IgD-negative memory B cell (primary cell): ENCODE measurements around the gene THAP7. TPM values are rescaled to one million over a fixed set of nuclear protein-coding genes. Genes with fewer than 3 reads are reported as not detected.
A peak's percentile ranks its signal among the peaks of the same experiment; 100 is the strongest.

Source experiments
- H3K27ac Mint-ChIP-seq, 3 donors: one replicate each; pipeline ENCODE4 v1.8.0; 2020 to 2022; ENCODE audit warnings: mild to moderate bottlenecking in 3 of 3, mixed read lengths in 3 of 3, moderate library complexity in 1 of 3
- H3K27me3 Mint-ChIP-seq: one replicate; pipeline ENCODE4 v1.8.0; 2021; ENCODE audit warnings: mixed read lengths
- H3K36me3 Mint-ChIP-seq: one replicate; pipeline ENCODE4 v1.8.0; 2020; ENCODE audit warnings: mild to moderate bottlenecking, mixed read lengths
- H3K4me1 Mint-ChIP-seq, 3 donors: one replicate each; pipeline ENCODE4 v1.8.0; 2020 to 2022; ENCODE audit warnings: mixed read lengths in 3 of 3, mild to moderate bottlenecking in 1 of 3
- H3K4me3 Mint-ChIP-seq, 4 donors: one replicate each; pipeline ENCODE4 v1.8.0; 2020 to 2022; ENCODE audit warnings: mild to moderate bottlenecking in 4 of 4, mixed read lengths in 4 of 4, moderate library complexity in 3 of 4
- H3K9me3 Mint-ChIP-seq, 3 donors: one replicate each; pipeline ENCODE4 v1.8.0; 2020 to 2021; ENCODE audit warnings: mixed read lengths in 3 of 3, mild to moderate bottlenecking in 1 of 3
- polyA plus RNA-seq: library from polyadenylated mRNA; unstranded; fragments of 300-500 nt; fragmentation: Illumina TruSeq; gene quantifications from one replicate; pipeline ENCODE4 v1.2.3, GENCODE V29; 2021

Gene THAP7
- polyA plus RNA-seq, 1 donor from 2014 or later = 55.9 TPM

DNA sequence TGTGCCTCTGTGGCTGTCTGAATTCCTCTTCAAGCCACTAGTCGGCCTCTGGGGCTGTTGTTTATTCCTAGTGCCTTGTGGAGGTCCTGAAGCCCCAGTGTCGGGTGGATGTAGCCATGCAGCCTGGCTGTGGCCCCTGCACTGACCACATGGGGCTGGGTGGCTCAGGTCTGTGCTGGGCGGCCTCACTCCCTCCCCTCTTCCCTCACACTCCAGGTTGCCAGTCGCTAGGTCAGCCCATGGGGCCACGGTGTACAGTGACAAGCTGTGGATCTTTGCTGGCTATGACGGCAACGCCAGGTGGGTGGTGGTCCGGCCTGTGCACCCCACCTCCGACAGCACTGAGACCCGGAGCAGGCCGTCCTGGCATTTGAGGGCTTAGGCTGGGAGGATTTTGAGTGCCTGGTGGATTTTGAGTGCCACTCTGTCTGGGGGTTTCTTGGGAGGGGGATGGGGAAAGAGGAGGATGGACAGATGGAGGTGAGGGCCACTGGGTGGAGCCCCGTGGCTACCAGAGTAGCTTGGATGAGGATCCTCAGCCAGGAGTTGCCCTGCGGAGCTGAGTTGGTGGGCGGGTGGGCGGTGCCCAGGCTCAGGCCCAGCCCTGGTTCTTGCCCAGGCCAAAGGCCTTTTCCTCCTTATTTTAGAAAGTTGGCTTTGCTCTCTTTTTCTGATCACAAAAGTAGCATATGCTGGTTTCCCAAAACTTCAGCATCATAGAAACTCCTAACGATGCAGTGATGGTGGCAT lies 13.2 kb downstream of the THAP7 start:
- H3K27ac Mint-ChIP-seq = no peak overlapping the region
- H3K36me3 Mint-ChIP-seq = no peaks in the 10 kb centered on the region
- no peaks in the 10 kb centered on the region for H3K27me3 Mint-ChIP-seq
- H3K4me1 Mint-ChIP-seq = peaks cover 4 to 5% (median 4%) of the 10 kb centered on the region in 3 donors
- no peaks in the 10 kb centered on the region for H3K9me3 Mint-ChIP-seq
- peak overlapping the region in 1 of 4 donors; percentile 43 for H3K4me3 Mint-ChIP-seq

DNA sequence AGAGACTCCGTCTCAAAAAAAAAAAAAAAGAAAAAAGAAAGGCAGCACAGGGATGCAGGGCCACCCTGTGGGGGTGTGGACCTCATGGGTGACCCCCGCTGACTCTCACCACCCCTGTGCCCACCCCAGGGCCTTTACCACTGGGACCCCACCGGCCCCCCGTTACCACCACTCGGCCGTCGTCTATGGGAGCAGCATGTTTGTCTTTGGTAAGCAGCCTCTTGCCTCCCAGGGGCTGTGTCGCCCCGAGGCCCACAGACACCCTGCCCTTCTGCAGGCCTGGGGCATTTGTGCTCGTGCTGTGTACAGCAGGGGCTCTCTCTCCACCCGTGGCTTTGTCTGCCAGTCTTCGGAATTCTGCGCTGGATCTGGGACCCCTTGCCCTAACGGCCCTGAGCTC lies 14.5 kb downstream of the THAP7 start:
- Mint-ChIP-seq H3K4me3 (no peak overlapping the region), H3K4me1 (peaks cover 11 to 14% (median 12%) of the 10 kb centered on the region in 3 donors), H3K36me3 (no peaks in the 10 kb centered on the region), H3K27me3 (no peaks in the 10 kb centered on the region), H3K27ac (no peak overlapping the region), H3K9me3 (no peaks in the 10 kb centered on the region)

DNA sequence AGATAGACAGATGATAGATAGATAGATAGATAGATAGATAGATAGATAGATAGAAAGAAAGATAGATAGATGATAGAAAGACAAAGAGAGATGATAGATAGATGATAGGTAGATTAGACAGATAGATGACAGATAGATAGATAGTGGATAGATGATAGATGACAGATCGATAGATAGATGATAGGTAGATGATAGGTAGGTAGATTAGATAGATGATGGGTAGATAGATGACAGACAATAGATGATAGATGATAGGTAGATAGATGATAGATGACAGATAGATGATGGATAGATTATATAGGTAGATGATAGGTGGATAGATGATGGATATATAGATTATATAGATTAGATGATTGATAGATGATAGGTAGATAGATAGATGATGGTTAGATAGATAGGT lies 15.6 kb downstream of the THAP7 start:
- H3K9me3 Mint-ChIP-seq = no peaks in the 10 kb centered on the region
- peaks cover 13 to 16% (median 16%) of the 10 kb centered on the region in 3 donors for H3K4me1 Mint-ChIP-seq
- no peaks in the 10 kb centered on the region for H3K36me3 Mint-ChIP-seq
- H3K27ac Mint-ChIP-seq = no peak overlapping the region
- no peaks in the 10 kb centered on the region for H3K27me3 Mint-ChIP-seq
- no peak overlapping the region for H3K4me3 Mint-ChIP-seq

DNA sequence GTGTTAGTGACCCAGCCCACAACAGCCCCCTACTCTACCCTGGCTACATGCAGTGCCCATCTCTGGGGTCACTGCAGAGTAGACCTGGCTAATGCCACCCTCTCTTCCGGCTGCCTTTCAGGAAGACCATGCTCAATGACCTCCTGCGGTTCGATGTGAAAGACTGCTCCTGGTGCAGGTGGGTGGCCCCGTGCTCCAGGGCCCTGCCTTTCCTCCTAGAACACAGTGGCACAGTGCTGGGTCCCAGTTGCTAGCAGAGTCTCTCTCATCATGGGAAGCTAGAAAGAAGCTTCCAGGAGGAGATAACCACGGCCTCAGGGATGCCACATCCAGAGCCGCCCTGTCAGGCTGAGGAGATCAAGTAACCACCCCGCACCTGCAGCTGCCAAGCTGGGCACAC lies 16.2 kb downstream of the THAP7 start:
- no peaks in the 10 kb centered on the region for H3K9me3 Mint-ChIP-seq
- peaks cover 18 to 20% (median 19%) of the 10 kb centered on the region in 3 donors for H3K4me1 Mint-ChIP-seq
- no peak overlapping the region for H3K27ac Mint-ChIP-seq
- H3K36me3 Mint-ChIP-seq = no peaks in the 10 kb centered on the region
- H3K4me3 Mint-ChIP-seq = peak overlapping the region in 1 of 4 donors; percentile 60
- no peaks in the 10 kb centered on the region for H3K27me3 Mint-ChIP-seq

DNA sequence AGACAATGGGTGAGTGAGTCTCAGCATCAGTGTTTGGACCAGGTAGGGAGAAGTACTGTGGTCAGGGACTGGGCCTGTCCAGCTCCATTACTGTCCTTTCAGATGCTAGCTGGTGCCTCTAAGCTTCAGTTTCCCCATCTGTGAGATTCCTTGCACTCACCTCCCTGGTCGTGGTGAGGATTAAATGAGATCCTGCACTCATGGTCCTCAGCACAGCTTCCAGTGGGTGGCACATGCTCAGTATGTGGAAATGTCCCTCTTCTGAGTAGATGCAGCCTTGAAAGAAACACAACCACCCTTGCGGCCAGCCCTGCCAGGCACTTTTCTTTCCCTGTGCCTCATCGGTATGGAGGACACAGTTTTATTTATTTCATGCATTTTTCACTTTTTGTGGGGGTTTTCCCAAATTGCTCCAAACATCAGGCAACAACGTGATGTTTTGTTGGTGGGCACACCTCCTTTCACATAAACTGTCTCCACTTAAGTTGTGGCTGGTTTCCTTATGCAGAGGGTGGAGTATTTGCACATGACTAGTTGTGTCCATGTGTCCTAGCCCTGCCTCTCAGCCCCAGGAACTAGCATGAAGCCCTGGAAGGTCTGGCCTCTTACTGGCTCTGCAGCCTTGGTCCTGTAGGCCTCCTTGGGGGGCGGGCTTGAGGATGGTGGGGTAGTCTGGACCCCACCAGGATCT lies 18.7 kb downstream of the THAP7 start:
- Mint-ChIP-seq H3K36me3 (no peaks in the 10 kb centered on the region), H3K27ac (peak overlapping the region; percentile 83 to 96 (median 87)), H3K9me3 (peaks cover 0 to 8% (median 2%) of the 10 kb centered on the region in 3 donors), H3K4me3 (peak overlapping the region; percentile 87 to 98 (median 98)), H3K4me1 (peaks cover 25 to 28% (median 27%) of the 10 kb centered on the region in 3 donors), H3K27me3 (peaks cover 1% of the 10 kb centered on the region)

DNA sequence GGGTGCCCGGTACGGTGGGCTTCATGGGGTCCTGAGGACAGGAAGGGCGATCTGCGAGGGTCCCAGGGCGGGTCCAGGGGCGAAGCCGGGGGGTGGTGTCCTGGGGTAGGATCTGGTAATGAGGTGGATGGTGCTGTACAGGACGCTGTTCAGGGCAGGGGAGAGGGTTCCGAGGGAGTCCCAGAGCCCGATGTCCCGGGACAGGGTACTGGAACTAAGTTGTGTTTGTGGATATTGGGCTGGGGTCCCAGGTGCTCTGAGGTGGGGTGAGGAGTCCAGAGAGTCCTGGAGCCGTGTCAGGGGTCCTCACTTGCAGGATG lies 19.4 kb downstream of the THAP7 start:
- peak overlapping the region; percentile 87 to 98 (median 98) for H3K4me3 Mint-ChIP-seq
- peak overlapping the region; percentile 83 to 96 (median 87) for H3K27ac Mint-ChIP-seq
- H3K27me3 Mint-ChIP-seq = peaks cover 1% of the 10 kb centered on the region
- H3K9me3 Mint-ChIP-seq = peaks cover 0 to 8% (median 2%) of the 10 kb centered on the region in 3 donors
- H3K4me1 Mint-ChIP-seq = peaks cover 25 to 28% (median 27%) of the 10 kb centered on the region in 3 donors
- H3K36me3 Mint-ChIP-seq = no peaks in the 10 kb centered on the region

DNA sequence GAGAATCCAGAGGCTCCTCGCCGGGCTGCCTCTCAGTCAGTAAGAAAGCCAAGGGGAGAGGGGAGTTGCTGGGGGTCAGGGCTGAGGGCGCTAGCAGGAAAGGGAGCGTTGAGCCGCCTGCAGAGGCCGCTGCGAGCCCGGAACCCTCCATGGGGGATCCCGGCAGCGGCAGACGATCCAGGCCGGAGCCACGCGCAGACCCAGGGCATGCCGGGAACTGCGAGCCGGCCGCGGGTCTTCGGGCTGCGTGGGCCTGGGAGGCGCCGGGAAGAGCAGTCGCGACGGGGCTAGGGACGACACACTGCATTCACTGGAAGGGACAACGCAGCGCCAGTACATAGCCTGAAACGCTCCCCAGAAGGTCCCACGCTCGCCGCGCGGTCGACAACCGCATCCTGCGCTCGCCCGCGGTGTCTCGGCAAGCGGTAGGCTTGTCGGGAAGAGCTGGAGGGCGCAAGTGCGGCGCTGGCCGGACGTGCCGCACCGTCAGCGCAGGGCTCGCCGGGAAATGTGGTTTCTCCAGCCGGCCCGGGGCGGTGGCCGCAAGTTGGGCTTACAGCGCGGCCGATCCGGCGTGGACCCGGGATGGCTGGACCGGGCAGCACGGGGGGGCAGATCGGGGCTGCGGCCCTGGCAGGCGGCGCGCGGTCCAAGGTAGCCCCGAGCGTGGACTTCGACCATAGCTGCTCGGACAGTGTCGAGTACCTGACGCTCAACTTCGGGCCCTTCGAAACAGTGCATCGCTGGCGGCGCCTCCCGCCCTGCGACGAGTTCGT lies 19.9 kb downstream of the THAP7 start, which contains the start of gene LZTR1:
Gene LZTR1 (plus strand): TSS at position 511 of the 776 bp plus-strand sequence. CDS start 75 bp downstream, at position 586.
- Mint-ChIP-seq H3K27me3 (peaks cover 1% of the 10 kb centered on the region), H3K4me3 (peak within 1 kb of the TSS; percentile 87 to 98 (median 98)), H3K36me3 (no peaks in the 10 kb centered on the region), H3K4me1 (peaks cover 25 to 28% (median 27%) of the 10 kb centered on the region in 3 donors), H3K27ac (peak within 1 kb of the TSS; percentile 83 to 96 (median 95)), H3K9me3 (peaks cover 0 to 8% (median 2%) of the 10 kb centered on the region in 3 donors)

DNA sequence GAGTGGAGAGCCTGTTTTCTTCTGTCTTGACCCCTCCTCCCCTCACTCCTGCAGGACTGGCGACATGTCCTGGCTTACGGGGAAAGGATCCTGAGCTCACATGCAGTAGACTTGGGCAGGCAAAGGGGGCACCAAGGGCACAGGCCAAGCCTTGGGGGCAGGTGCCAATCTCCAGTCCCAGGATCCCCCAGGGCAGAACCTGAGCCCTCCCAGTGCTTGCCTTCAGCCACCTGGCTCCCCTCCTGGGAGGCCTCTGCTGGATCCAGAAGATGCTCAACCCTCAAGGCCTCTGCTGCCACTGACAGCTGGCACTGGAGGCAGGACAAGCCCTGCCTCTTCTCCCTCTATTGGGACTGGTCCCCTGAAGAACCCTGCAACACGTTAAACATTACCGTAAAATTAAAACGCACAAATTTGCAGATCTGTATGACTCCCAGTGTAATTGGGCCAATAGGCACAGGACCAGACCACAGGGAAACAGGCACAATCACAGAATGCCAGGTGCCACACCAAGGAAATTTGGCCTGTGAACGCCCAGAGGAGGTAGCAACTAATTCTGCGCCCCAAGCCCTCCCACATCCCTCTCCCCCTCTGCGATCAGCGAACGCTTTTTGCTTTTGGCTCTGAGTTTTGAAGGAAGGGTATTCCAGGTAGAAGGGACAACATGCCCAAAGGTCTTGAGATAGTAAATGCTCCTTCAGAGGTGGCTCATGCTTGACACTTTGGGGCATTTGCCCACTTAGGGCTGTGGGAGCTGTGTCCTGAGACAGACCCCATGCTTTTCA lies 20.8 kb downstream of the THAP7 start:
- Mint-ChIP-seq H3K9me3 (peaks cover 0 to 8% (median 2%) of the 10 kb centered on the region in 3 donors), H3K4me1 (peaks cover 22 to 28% (median 27%) of the 10 kb centered on the region in 3 donors), H3K36me3 (no peaks in the 10 kb centered on the region), H3K4me3 (peak overlapping the region; percentile 87 to 98 (median 98)), H3K27ac (peak overlapping the region; percentile 83 to 96 (median 95)), H3K27me3 (peaks cover 1% of the 10 kb centered on the region)

DNA sequence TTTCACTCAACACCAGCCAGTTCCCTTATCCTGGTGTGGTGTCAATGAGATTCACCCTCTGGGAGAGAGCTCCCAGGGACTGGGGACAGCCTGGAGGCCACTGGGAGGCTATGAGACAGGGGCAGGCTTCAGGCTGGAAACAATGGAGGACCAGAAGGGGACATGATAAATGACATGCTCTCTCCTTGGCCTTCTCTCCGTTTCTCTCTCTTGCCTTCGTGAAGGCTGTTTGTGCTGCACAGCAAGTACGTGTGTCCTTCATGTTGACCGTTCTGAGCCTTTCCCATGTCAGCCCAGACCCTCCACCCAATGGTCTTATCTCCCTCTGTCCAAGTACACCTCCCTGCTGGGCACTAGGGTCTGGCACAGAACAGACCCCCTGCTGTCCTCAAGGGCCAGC lies 21.4 kb downstream of the THAP7 start:
- H3K4me1 Mint-ChIP-seq = peaks cover 22 to 28% (median 27%) of the 10 kb centered on the region in 3 donors

DNA sequence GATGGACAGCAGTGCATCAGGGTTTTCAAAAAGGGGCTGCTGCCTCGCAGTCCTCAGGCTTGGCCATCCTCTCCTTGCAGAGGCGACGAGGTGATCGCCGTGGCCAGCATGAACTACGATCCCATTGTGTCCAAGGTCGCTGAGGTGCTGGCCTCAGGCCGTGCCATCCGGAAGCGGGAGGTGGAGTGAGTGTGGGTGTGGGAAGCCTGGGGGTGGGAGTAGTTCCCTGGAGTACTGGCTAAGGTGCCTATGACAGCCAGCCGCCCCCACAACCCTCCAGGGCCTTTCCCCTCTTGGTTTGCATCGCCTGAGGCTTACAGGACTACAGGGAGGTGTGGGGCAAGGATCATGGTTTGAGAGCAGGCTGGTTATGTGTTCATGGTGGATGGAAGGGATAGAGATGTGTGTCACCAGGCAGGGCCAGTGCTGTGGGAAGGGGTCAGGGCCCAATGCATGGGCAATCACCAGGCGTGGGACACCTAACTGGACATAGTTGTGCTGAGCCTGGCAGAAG lies 21.9 kb downstream of the THAP7 start:
- H3K4me3 Mint-ChIP-seq = peak overlapping the region in 3 of 4 donors; percentile 20 to 97 (median 63)
- peaks cover 0 to 8% (median 2%) of the 10 kb centered on the region in 3 donors for H3K9me3 Mint-ChIP-seq
- H3K27me3 Mint-ChIP-seq = peaks cover 1% of the 10 kb centered on the region
- peaks cover 3% of the 10 kb centered on the region for H3K36me3 Mint-ChIP-seq
- peaks cover 22 to 28% (median 27%) of the 10 kb centered on the region in 3 donors for H3K4me1 Mint-ChIP-seq
- peak overlapping the region; percentile 63 to 96 (median 65) for H3K27ac Mint-ChIP-seq

More for the DNA sequence above, 21.4 kb downstream of the THAP7 start:
- Mint-ChIP-seq H3K9me3 (peaks cover 0 to 8% (median 2%) of the 10 kb centered on the region in 3 donors), H3K36me3 (peaks cover 3% of the 10 kb centered on the region), H3K27me3 (peaks cover 1% of the 10 kb centered on the region), H3K27ac (peak overlapping the region in 2 of 3 donors; percentile 30 to 96), H3K4me3 (peak overlapping the region in 3 of 4 donors; percentile 63 to 98 (median 97))

DNA sequence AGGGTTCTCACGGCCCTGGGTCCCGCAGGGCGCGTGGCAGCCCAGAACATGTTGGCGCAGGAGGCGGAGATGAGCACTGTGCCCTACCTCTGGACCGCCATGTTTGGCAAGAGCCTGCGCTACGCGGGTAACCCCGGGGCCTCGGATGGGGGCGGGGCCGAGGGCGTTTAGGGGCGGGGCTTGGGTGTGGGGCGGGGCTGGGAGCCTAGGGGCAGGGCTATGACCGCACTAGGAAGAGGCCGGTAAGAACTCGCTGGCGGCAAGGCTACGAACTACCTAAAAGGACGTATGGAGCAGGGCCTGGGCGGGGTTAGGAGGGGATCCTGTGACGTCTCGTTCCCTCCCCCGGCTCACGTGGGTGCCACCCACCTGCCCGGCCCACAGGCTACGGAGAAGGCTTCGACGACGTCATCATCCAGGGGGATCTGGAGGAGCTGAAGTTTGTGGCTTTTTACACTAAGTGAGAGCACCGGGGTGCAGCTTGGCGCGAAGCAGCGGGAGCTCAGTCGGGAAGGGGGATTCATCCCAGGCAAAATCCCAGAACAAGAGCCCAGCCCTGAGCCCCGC lies 22.6 kb downstream of the THAP7 start:
- Mint-ChIP-seq H3K4me3 (peak overlapping the region; percentile 58 to 97 (median 84)), H3K9me3 (peaks cover 0 to 8% (median 2%) of the 10 kb centered on the region in 3 donors), H3K4me1 (peaks cover 22 to 28% (median 27%) of the 10 kb centered on the region in 3 donors), H3K27me3 (peaks cover 1% of the 10 kb centered on the region), H3K36me3 (peaks cover 3% of the 10 kb centered on the region), H3K27ac (peak overlapping the region in 2 of 3 donors; percentile 65 to 73)

DNA sequence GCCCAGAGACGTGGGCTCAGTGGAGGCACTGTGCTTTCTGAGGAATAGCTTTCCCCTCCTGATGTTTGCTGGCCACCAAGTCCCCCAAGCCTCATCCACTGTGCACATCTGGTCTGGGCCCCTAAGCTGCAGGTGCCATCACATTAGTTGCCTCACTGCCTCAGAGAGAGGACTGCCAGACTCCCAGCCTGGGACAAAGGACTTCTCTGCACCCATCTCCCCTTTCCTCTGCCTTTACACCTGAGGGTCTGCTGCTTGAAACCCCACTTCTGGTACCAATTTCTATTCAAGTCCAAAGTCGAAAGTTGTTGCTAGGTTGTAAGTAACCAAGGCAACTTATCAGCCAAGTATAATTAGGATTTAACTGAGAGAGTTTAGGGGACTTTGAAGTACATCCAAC lies 23.5 kb downstream of the THAP7 start:
- Mint-ChIP-seq H3K9me3 (peaks cover 0 to 8% (median 2%) of the 10 kb centered on the region in 3 donors), H3K4me3 (peak overlapping the region in 1 of 4 donors; percentile 97), H3K4me1 (peaks cover 21 to 24% (median 22%) of the 10 kb centered on the region in 3 donors), H3K36me3 (peaks cover 3% of the 10 kb centered on the region), H3K27ac (no peak overlapping the region), H3K27me3 (peaks cover 3% of the 10 kb centered on the region)

DNA sequence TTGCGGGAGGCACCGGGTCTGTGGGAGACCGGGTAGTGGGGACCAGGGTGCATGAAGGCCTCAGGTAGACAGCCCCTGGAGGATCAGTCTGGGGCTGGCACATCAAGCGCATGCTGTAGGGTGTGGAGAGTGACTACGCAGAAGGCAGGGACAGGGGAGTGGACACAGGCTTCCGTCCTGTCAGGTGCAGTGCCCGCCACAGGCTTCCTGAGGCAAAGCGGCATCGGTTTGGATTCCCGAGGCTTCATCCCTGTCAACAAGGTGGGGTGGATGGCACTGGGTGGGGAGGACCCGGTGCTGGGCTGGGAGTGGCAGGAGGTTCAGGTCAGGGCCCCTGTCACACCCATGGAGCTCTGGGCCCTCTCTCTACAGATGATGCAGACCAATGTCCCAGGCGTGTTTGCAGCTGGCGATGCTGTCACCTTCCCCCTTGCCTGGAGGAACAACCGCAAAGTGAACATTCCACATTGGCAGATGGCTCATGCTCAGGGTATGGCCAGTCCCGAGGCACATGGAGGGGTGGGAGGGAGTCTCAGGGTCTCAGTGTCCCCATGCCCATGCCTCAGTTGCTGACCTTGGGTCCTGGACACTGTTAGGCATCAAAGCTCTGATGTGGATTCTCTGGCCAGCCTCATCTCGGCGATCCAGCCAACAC lies 24.3 kb downstream of the THAP7 start:
- no peak overlapping the region for H3K27ac Mint-ChIP-seq

More for the DNA sequence above, 24.3 kb downstream of the THAP7 start:
- peaks cover 3% of the 10 kb centered on the region for H3K36me3 Mint-ChIP-seq
- H3K27me3 Mint-ChIP-seq = peaks cover 3% of the 10 kb centered on the region
- H3K9me3 Mint-ChIP-seq = peaks cover 0 to 8% (median 2%) of the 10 kb centered on the region in 3 donors
- peaks cover 15 to 19% (median 19%) of the 10 kb centered on the region in 3 donors for H3K4me1 Mint-ChIP-seq
- H3K4me3 Mint-ChIP-seq = peak overlapping the region in 2 of 4 donors; percentile 35 to 38
